ENCODE measurements around the gene WHRN. TPM values are rescaled to one million over a fixed set of nuclear protein-coding genes. Genes with fewer than 3 reads are reported as not detected.

The WHRN gene
- total RNA-seq, 1 donor from 2014 or later: 14.5 TPM

DNA sequence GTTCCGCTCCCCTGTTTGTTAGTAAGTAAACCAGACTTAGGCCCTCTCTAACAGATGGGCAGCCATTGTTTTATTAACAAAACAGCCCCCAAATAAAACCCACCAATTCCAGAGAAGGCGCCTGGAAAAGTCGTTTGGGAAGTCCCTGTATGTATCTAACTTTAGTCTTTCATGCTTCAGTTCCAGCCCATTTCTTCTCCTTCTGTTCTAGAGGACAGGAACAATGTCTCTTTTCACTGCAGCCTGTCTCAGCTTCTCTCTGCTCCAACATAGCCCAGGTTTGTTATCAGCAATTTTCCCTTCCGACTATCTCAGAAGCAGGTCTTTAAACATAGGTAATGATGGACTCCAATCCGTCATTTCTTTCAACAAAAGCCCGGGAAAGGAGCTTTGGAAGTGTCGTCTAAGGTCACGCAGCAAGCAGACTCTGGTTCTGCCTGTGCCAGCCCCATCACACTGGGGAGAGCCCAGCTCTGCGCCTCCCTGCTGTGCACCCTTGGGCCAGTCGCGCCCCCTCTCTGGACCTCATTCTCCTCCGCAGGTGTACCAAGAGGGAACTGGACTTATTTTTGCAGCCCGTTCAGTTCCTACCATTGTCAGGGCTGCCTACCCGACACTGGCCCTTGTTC is 107.9 kb downstream of the WHRN start:
- peak overlapping the region; percentile 89 for H3K4me3 Mint-ChIP-seq

DNA sequence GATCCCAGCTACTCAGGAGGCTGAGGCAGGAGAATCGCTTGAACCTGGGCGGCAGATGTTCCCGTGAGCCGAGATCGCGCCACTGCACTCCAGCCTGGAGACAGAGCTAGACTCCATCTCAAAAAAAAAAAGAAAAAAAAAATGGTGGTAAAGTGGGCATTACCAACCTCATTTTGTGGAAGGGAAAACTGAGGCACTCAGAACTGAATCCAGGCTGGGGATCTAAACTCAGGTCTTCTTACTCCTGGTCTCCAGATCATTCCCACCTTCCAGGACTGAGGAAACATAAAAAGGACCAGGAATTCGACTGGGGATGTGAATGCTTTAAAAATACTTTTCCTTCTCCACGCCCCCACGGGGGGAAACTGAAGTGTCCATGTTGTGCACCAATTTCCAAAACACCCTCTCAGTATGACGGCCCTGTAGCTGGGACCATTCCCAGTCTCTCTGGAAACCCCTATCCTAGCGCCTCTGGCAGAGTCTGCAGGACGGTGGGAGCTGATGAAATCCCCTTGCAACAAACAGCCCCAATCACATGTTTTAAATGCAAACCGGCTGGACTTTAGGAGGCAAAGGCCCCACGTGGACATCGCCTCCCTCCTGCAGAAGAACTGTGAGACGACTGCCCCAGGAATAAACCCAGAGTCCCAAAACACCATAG is 108.6 kb downstream of the WHRN start:
- intact Hi-C loops (cut with micrococcal nuclease): loop anchor here (1.0 to 10.0 kb wide), 4 partner anchors 11 to 498 kb away; no protein-coding TSS in a partner anchor
- Mint-ChIP-seq H3K27me3 (no peaks in the 10 kb centered on the region), H3K36me3 (ENCODE audit: low read depth) (peaks cover 51% of the 10 kb centered on the region), H3K9me3 (no peaks in the 10 kb centered on the region), H3K4me3 (peak overlapping the region; percentile 89), H3K4me1 (peaks cover 62% of the 10 kb centered on the region), H3K27ac (peak overlapping the region; percentile 94)
- ATAC-seq (ENCODE audit: low read depth) (no peak), DNase-seq (no peak)
- CTCF ChIA-PET: interaction anchor here (1.1 to 2.0 kb wide), 5 partner anchors 9 to 58 kb away, joined by 4 to 11 read pairs (median 6); partner anchors contain the start of gene AKNA
- POLR2A ChIA-PET: interaction anchor here (0.6 to 23.4 kb wide), 13 partner anchors 12 to 815 kb away, joined by 3 to 913 read pairs (median 4); partner anchors contain the start of gene AKNA
- TF ChIP-seq, protein P1, sequence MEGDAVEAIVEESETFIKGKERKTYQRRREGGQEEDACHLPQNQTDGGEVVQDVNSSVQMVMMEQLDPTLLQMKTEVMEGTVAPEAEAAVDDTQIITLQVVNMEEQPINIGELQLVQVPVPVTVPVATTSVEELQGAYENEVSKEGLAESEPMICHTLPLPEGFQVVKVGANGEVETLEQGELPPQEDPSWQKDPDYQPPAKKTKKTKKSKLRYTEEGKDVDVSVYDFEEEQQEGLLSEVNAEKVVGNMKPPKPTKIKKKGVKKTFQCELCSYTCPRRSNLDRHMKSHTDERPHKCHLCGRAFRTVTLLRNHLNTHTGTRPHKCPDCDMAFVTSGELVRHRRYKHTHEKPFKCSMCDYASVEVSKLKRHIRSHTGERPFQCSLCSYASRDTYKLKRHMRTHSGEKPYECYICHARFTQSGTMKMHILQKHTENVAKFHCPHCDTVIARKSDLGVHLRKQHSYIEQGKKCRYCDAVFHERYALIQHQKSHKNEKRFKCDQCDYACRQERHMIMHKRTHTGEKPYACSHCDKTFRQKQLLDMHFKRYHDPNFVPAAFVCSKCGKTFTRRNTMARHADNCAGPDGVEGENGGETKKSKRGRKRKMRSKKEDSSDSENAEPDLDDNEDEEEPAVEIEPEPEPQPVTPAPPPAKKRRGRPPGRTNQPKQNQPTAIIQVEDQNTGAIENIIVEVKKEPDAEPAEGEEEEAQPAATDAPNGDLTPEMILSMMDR (IDR thresholded peaks at IDR 0.05): no peak

More for the DNA sequence above, 107.9 kb downstream of the WHRN start:
- TF ChIP-seq, protein P1 (IDR thresholded peaks at IDR 0.05): no peak
- intact Hi-C loops (cut with micrococcal nuclease): loop anchor here (1.0 to 10.0 kb wide), 4 partner anchors 12 to 497 kb away; no protein-coding TSS in a partner anchor
- POLR2A ChIA-PET: interaction anchor here (0.6 to 23.4 kb wide), 21 partner anchors 9 to 815 kb away, joined by 3 to 913 read pairs (median 4); partner anchors contain the start of genes AKNA, ATP6V1G1, TMEM268 and TNFSF15
- no peaks in the 10 kb centered on the region for H3K9me3 Mint-ChIP-seq
- CTCF ChIA-PET: interaction anchor here (0.9 to 2.0 kb wide), 7 partner anchors 9 to 257 kb away, joined by 3 to 11 read pairs (median 5); partner anchors contain the start of gene AKNA
- no peak for DNase-seq
- H3K36me3 Mint-ChIP-seq (ENCODE audit: low read depth): peaks cover 46% of the 10 kb centered on the region
- peaks cover 56% of the 10 kb centered on the region for H3K4me1 Mint-ChIP-seq
- ATAC-seq (ENCODE audit: low read depth): no peak
- H3K27ac Mint-ChIP-seq: peak overlapping the region; percentile 94
- H3K27me3 Mint-ChIP-seq: no peaks in the 10 kb centered on the region

- Mint-ChIP-seq H3K27ac (peak overlapping the region; percentile 94), H3K4me1 (peaks cover 71% of the 10 kb centered on the region), H3K36me3 (ENCODE audit: low read depth) (peaks cover 57% of the 10 kb centered on the region), H3K4me3 (peak overlapping the region; percentile 46), H3K27me3 (no peaks in the 10 kb centered on the region), H3K9me3 (no peaks in the 10 kb centered on the region)
- POLR2A ChIA-PET: interaction anchor here (0.6 to 23.4 kb wide), 8 partner anchors 10 to 261 kb away, joined by 3 to 913 read pairs (median 6); partner anchors contain the start of gene AKNA
- intact Hi-C loops (cut with micrococcal nuclease): loop anchor here (10.0 kb wide), 1 partner anchor 499 kb away; no protein-coding TSS in a partner anchor
- TF ChIP-seq, protein P1 (IDR thresholded peaks at IDR 0.05): no peak
- no peak for ATAC-seq (ENCODE audit: low read depth)
- CTCF ChIA-PET: interaction anchor here (0.8 to 2.6 kb wide), 4 partner anchors 8 to 57 kb away, joined by 3 to 10 read pairs (median 6); partner anchors contain the start of gene AKNA
- no peak for DNase-seq
Observed at GRCh38 chr9:114395768-114396167, 109.5 kb downstream of the WHRN start.

DNA sequence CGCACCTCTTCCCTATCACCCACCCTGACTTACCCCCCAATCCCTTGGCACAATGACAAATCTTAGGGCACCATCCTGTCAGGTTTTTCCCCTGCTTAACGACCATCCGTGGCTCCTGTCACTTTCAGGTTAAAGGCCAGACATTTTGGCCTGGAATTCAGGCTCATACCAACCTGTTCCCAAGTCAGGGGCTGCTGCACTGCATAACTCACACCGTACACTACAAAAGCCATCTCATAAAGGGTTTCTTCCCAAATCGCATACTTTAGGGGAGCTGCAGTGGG is 110.0 kb downstream of the WHRN start:
- intact Hi-C loops (cut with micrococcal nuclease): loop anchor here (10.0 kb wide), 1 partner anchor 500 kb away; no protein-coding TSS in a partner anchor
- H3K4me3 Mint-ChIP-seq: peak overlapping the region; percentile 52
- ATAC-seq (ENCODE audit: low read depth): no peak
- CTCF ChIA-PET: interaction anchor here (0.8 to 2.6 kb wide), 3 partner anchors 9 to 57 kb away, joined by 3 to 10 read pairs (median 8); no protein-coding TSS in a partner anchor
- H3K27ac Mint-ChIP-seq: peak overlapping the region; percentile 94
- H3K27me3 Mint-ChIP-seq: no peaks in the 10 kb centered on the region
- H3K4me1 Mint-ChIP-seq: peaks cover 76% of the 10 kb centered on the region
- TF ChIP-seq, protein P1 (IDR thresholded peaks at IDR 0.05): no peak
- POLR2A ChIA-PET: interaction anchor here (0.8 to 23.4 kb wide), 6 partner anchors 10 to 49 kb away, joined by 3 to 913 read pairs (median 9); partner anchors contain the start of gene AKNA
- DNase-seq: no peak
- no peaks in the 10 kb centered on the region for H3K9me3 Mint-ChIP-seq
- H3K36me3 Mint-ChIP-seq (ENCODE audit: low read depth): peaks cover 62% of the 10 kb centered on the region

Measured in activated B cell treated with CpG ODN at 0.5 μM for 24 hours (primary cell).